ENCODE data around the gene CLEC3B. TPM values are rescaled to one million over a fixed set of nuclear protein-coding genes. Genes with fewer than 3 reads are reported as not detected.

Gene CLEC3B
- total and polyA plus RNA-seq, 10 of the 15 experiments (the other 5 are each of a cell fraction or from before 2014, with no cell fraction given): 0.23 TPM; not detected in 9

DNA sequence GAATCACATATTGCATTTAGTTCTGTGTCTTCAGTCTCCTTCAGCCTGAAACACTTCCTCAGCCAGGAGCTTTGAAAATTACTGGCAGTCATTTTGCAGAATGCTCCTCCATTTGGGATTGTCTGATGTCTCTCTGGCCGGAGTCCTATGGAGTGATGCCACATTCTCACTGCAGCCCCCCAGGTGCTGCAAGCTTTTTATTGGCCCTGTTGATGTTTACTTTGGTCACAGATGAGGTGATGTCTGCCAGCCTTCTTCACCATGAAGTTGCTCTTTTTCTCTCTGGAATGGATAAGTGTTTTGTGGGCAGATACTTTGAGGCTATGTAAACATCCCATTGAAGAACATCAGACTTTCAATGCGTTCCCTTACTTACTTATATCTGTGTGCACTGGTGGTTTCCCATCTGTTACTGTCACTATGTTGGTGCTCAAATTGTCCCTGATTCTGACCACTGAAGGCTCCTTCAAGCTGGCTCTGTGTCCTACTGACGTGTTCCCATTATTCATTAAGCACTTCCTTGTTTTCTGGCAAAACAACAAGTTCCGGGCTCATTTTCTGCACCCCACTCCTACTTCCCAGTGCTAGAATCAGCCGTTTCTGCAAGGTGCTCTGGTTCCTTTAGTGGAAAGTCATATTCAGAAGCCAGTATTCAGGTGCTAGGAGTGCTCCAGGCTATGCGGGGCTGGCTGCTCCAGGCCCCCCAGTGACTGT, 1.4 kb upstream of the CLEC3B start (continued):
- TF ChIP-seq, protein P1, sequence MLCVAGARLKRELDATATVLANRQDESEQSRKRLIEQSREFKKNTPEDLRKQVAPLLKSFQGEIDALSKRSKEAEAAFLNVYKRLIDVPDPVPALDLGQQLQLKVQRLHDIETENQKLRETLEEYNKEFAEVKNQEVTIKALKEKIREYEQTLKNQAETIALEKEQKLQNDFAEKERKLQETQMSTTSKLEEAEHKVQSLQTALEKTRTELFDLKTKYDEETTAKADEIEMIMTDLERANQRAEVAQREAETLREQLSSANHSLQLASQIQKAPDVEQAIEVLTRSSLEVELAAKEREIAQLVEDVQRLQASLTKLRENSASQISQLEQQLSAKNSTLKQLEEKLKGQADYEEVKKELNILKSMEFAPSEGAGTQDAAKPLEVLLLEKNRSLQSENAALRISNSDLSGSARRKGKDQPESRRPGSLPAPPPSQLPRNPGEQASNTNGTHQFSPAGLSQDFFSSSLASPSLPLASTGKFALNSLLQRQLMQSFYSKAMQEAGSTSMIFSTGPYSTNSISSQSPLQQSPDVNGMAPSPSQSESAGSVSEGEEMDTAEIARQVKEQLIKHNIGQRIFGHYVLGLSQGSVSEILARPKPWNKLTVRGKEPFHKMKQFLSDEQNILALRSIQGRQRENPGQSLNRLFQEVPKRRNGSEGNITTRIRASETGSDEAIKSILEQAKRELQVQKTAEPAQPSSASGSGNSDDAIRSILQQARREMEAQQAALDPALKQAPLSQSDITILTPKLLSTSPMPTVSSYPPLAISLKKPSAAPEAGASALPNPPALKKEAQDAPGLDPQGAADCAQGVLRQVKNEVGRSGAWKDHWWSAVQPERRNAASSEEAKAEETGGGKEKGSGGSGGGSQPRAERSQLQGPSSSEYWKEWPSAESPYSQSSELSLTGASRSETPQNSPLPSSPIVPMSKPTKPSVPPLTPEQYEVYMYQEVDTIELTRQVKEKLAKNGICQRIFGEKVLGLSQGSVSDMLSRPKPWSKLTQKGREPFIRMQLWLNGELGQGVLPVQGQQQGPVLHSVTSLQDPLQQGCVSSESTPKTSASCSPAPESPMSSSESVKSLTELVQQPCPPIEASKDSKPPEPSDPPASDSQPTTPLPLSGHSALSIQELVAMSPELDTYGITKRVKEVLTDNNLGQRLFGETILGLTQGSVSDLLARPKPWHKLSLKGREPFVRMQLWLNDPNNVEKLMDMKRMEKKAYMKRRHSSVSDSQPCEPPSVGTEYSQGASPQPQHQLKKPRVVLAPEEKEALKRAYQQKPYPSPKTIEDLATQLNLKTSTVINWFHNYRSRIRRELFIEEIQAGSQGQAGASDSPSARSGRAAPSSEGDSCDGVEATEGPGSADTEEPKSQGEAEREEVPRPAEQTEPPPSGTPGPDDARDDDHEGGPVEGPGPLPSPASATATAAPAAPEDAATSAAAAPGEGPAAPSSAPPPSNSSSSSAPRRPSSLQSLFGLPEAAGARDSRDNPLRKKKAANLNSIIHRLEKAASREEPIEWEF (IDR thresholded peaks at IDR 0.05; ENCODE audit: insufficient replicate concordance, low read depth, low read length): no peak
- TF ChIP-seq RAD21 (IDR thresholded peaks at IDR 0.05; ENCODE audit: insufficient read depth, low read depth, low read length): no peak
- TF ChIP-seq RUNX3 (IDR thresholded peaks at IDR 0.05; ENCODE audit: low read length): no peak
- TF ChIP-seq HCFC1 (IDR thresholded peaks at IDR 0.05; ENCODE audit: low read length): no peak
- TF ChIP-seq NBN (IDR thresholded peaks at IDR 0.05): no peak
- TF ChIP-seq MXI1 (IDR thresholded peaks at IDR 0.05; ENCODE audit: low read depth, low read length): no peak
- TF ChIP-seq IKZF1 (conservative IDR thresholded peaks at IDR 0.05): no peak

DNA sequence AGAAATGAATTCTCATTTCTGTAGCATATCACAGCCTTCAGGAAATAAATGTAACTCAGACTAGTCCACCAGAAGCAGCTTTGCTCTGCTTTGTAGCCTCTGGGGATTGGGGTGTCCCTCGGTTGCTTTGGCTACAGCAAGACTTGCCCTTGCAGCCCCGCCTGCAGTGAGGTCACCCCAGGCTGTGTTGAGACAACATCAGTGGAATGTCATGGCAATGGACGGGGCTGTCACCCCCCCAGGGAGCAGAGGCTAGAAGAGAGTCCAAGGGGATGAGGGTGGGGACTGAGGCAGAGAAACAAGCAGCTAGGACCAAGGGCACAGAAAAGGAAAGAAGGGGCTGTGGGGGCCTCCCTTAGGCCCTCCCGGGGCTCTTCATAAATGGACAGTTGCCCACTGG, 854 bp downstream of the CLEC3B start:
- SMC1A ChIA-PET (ENCODE audit: uncharacterized antibody, unreplicated experiment): interaction anchor here (1.0 kb wide), 1 partner anchor 15 kb away, joined by 3 read pairs; no protein-coding TSS in a partner anchor
- RAD21 ChIA-PET (ENCODE audit: unreplicated experiment): no interaction called here
- in situ Hi-C loops (cut with MboI): no loop called here
- Histone ChIP-seq H3K9me3 (replicated peaks; ENCODE audit: control insufficient read depth, insufficient read depth, low read length) (no peaks in the 10 kb centered on the region), H3K9ac (ENCODE audit: control insufficient read depth, insufficient read depth, low read length) (no peak overlapping the region), H3K36me3 (ENCODE audit: control insufficient read depth in 2 of 2, insufficient read depth in 2 of 2, low read length in 1 of 2) (no peaks in the 10 kb centered on the region; a peak in 1 of 4 replicates), H3K27me3 (replicated peaks in 1 of 2; ENCODE audit: control insufficient read depth in 2 of 2, insufficient read depth in 2 of 2, low read length in 1 of 2) (no peaks in the 10 kb centered on the region), H3K79me2 (ENCODE audit: control insufficient read depth, insufficient read depth, low read length) (no peaks in the 10 kb centered on the region), H3K4me3 (no peak overlapping the region), H3K27ac (ENCODE audit: control insufficient read depth, insufficient read depth) (no peak overlapping the region), H2AFZ (ENCODE audit: control insufficient read depth, low read depth, low read length) (no peak overlapping the region), H4K20me1 (ENCODE audit: control insufficient read depth, insufficient read depth) (no peaks in the 10 kb centered on the region), H3K4me1 (ENCODE audit: control insufficient read depth, insufficient read depth, low read length) (no peaks in the 10 kb centered on the region), H3K4me2 (ENCODE audit: control insufficient read depth, insufficient read depth) (no peak overlapping the region)
- CTCF ChIA-PET: interaction anchor here (0.7 kb wide), 1 partner anchor 14 kb away, joined by 3 read pairs; no protein-coding TSS in a partner anchor
- POLR2A ChIA-PET: no interaction called here
- DNase-seq (ENCODE audit: low read depth, low spot score) (no peak), ATAC-seq (peak; percentile 21; the same call in 1 of the 3 replicates), FAIRE-seq (no peak)
- 0% methylated on average over 4 of the region's 4 CpGs for WGBS (ENCODE audit: insufficient coverage, insufficient replicate concordance, low lambda C conversion rate, missing lambda C conversion rate)
- intact Hi-C loops (cut with micrococcal nuclease; ENCODE audit: unreplicated experiment): no loop called here
- BruUV-seq (replicated peaks): no TSS peak
- no peak for TF ChIP-seq ETV6 (conservative IDR thresholded peaks at IDR 0.05 in 1 of 2, IDR thresholded peaks at IDR 0.05 in 1 of 2; ENCODE audit: borderline replicate concordance in 1 of 2, low read depth in 1 of 2)
- TF ChIP-seq ZBED1 (IDR thresholded peaks at IDR 0.05; ENCODE audit: borderline replicate concordance): no peak
- no peak for TF ChIP-seq HCFC1 (IDR thresholded peaks at IDR 0.05; ENCODE audit: low read length)
- TF ChIP-seq, protein P2, sequence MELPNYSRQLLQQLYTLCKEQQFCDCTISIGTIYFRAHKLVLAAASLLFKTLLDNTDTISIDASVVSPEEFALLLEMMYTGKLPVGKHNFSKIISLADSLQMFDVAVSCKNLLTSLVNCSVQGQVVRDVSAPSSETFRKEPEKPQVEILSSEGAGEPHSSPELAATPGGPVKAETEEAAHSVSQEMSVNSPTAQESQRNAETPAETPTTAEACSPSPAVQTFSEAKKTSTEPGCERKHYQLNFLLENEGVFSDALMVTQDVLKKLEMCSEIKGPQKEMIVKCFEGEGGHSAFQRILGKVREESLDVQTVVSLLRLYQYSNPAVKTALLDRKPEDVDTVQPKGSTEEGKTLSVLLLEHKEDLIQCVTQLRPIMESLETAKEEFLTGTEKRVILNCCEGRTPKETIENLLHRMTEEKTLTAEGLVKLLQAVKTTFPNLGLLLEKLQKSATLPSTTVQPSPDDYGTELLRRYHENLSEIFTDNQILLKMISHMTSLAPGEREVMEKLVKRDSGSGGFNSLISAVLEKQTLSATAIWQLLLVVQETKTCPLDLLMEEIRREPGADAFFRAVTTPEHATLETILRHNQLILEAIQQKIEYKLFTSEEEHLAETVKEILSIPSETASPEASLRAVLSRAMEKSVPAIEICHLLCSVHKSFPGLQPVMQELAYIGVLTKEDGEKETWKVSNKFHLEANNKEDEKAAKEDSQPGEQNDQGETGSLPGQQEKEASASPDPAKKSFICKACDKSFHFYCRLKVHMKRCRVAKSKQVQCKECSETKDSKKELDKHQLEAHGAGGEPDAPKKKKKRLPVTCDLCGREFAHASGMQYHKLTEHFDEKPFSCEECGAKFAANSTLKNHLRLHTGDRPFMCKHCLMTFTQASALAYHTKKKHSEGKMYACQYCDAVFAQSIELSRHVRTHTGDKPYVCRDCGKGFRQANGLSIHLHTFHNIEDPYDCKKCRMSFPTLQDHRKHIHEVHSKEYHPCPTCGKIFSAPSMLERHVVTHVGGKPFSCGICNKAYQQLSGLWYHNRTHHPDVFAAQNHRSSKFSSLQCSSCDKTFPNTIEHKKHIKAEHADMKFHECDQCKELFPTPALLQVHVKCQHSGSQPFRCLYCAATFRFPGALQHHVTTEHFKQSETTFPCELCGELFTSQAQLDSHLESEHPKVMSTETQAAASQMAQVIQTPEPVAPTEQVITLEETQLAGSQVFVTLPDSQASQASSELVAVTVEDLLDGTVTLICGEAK (IDR thresholded peaks at IDR 0.05; ENCODE audit: borderline replicate concordance): no peak
- TF ChIP-seq CBX5 (IDR thresholded peaks at IDR 0.05; ENCODE audit: low read depth): no peak
- TF ChIP-seq HDAC6 (IDR thresholded peaks at IDR 0.05; ENCODE audit: unreplicated experiment): no peak
- no peak for TF ChIP-seq EGR1 (IDR thresholded peaks at IDR 0.05; ENCODE audit: borderline replicate concordance in 1 of 2, low read depth in 2 of 2, low read length in 2 of 2)
